B cell (primary cell): Measurements from ENCODE around the gene DDX27. TPM values are rescaled to one million over a fixed set of nuclear protein-coding genes. Genes with fewer than 3 reads are reported as not detected.
A peak's percentile ranks its signal among the peaks of the same experiment; 100 is the strongest.
"Not testable (repeated sequence)": the region's sequence is repeated elsewhere in the genome, so short reads cannot be mapped to it uniquely, and the experiment has no call there.

ENCODE experiments used
- ATAC-seq: fragments of 200-7000 bp; cut with Tn5 transposase; one replicate; pipeline ENCODE4 v1.10.0; 2021; ENCODE audit warnings: low read depth, mild to moderate bottlenecking, moderate number of reproducible peaks, moderate library complexity
- CTCF ChIA-PET: fragments of 350-600 bp; sonication (Branson Sonifier 250); formaldehyde crosslinking; loops from one replicate; lab custom pipeline; 2021; ENCODE audit warnings: antibody characterized with exemption, inconsistent platforms; lab: Charles Lee
- POLR2A ChIA-PET: fragments of 350-600 bp; sonication (Branson Sonifier 250); formaldehyde crosslinking; loops from one replicate; lab custom pipeline; 2021; ENCODE audit warnings: antibody characterized with exemption; lab: Charles Lee
- DNase-seq: peaks from one replicate; pipeline ENCODE4 v3.0.0; 2013
- H2AFZ ChIP-seq: 2 replicates; pipeline ENCODE4 v1.6.1; 2012; ENCODE audit warnings: mild to moderate bottlenecking, low read depth, low read length; ENCODE audit not compliant: insufficient read depth, poor library complexity, severe bottlenecking
- H3K27ac ChIP-seq, 2 donors: 1 replicate in 1 of 2; 2 replicates in 1 of 2; pipeline ENCODE4 v1.5.1; 2012 to 2013; ENCODE audit warnings: low read length in 2 of 2, mild to moderate bottlenecking in 2 of 2, moderate library complexity in 1 of 2
- H3K27me3 ChIP-seq, 4 experiments: fragments of 200-600 bp in 1 of 4; sonication (generic) in 1 of 4; replicated peaks in 1 of 4; 1 replicate in 2 of 4; 2 replicates in 2 of 4; pipeline versions ENCODE4 v1.6.1 to v1.7.0; 2013 to 2016; ENCODE audit warnings: low read length in 3 of 4, mild to moderate bottlenecking in 2 of 4, mixed read lengths in 1 of 4, moderate library complexity in 1 of 4; ENCODE audit not compliant: insufficient read depth in 4 of 4, control insufficient read depth in 3 of 4; ENCODE audit errors: control extremely low read depth in 1 of 4
- H3K36me3 ChIP-seq, 2 experiments: replicated peaks in 1 of 2; 1 replicate in 1 of 2; 2 replicates in 1 of 2; pipeline versions ENCODE4 v1.6.1 to v1.7.1; 2013; ENCODE audit warnings: low read length in 1 of 2; ENCODE audit not compliant: insufficient read depth in 2 of 2, control insufficient read depth in 1 of 2; ENCODE audit errors: control extremely low read depth in 1 of 2, extremely low read depth in 1 of 2
- H3K4me1 ChIP-seq, 2 donors: fragments of 200-600 bp in 1 of 2; sonication (generic) in 1 of 2; 1 replicate in 1 of 2; 2 replicates in 1 of 2; pipeline versions ENCODE4 v1.5.1 to v1.6.1; 2013 to 2017; ENCODE audit warnings: low read length in 2 of 2; ENCODE audit not compliant: control insufficient read depth in 2 of 2, insufficient read depth in 2 of 2
- H3K4me2 ChIP-seq: replicated peaks from 2 replicates; pipeline ENCODE3; 2012; ENCODE audit warnings: mild to moderate bottlenecking, low read depth, low read length; ENCODE audit not compliant: poor library complexity, severe bottlenecking
- H3K4me3 ChIP-seq, 5 experiments: fragments of 200-600 bp in 1 of 5; sonication (generic) in 1 of 5; 1 replicate in 3 of 5; 2 replicates in 2 of 5; pipeline versions ENCODE4 v1.5.1 to v1.7.0; 2011 to 2016; ENCODE audit warnings: low read length in 4 of 5, mild to moderate bottlenecking in 4 of 5, low read depth in 2 of 5, control low read depth in 1 of 5, moderate library complexity in 1 of 5; ENCODE audit not compliant: insufficient read depth in 1 of 5; ENCODE audit errors: control extremely low read depth in 1 of 5, extremely low read depth in 1 of 5
- H3K79me2 ChIP-seq: fragments of 200-600 bp; sonication (generic); one replicate; pipeline ENCODE4 v1.6.0; 2016; ENCODE audit warnings: low read length; ENCODE audit not compliant: control insufficient read depth, insufficient read depth
- H3K9ac ChIP-seq: fragments of 200-600 bp; sonication (generic); 2 replicates; pipeline ENCODE4 v1.6.1; 2017; ENCODE audit warnings: mild to moderate bottlenecking, low read length, moderate library complexity
- H3K9me3 ChIP-seq, 3 donors: one replicate each; pipeline versions ENCODE4 v1.6.1 to v1.7.1; 2013; ENCODE audit warnings: low read length in 2 of 3; ENCODE audit not compliant: control insufficient read depth in 2 of 3, insufficient read depth in 1 of 3; ENCODE audit errors: control extremely low read depth in 1 of 3
- H4K20me1 ChIP-seq: 2 replicates; pipeline ENCODE4 v1.6.0; 2012; ENCODE audit warnings: mild to moderate bottlenecking, low read length; ENCODE audit not compliant: insufficient read depth, control insufficient read depth, poor library complexity, severe bottlenecking
- H3K27ac Mint-ChIP-seq: one replicate; pipeline ENCODE4 v1.8.0; 2021; ENCODE audit warnings: mixed read lengths
- H3K27me3 Mint-ChIP-seq: one replicate; pipeline ENCODE4 v1.8.0; 2021; ENCODE audit warnings: mixed read lengths
- H3K4me1 Mint-ChIP-seq: one replicate; pipeline ENCODE4 v1.8.0; 2021; ENCODE audit warnings: mixed read lengths
- H3K4me3 Mint-ChIP-seq: one replicate; pipeline ENCODE4 v1.8.0; 2021; ENCODE audit warnings: mixed read lengths
- H3K9me3 Mint-ChIP-seq: one replicate; pipeline ENCODE4 v1.8.0; 2022; ENCODE audit warnings: mixed read lengths; ENCODE audit not compliant: insufficient read depth
- EZH2 ChIP-seq: IDR thresholded peaks from 2 replicates; pipeline ENCODE4 v1.6.1; 2012; ENCODE audit warnings: borderline replicate concordance, low read depth, mild to moderate bottlenecking, moderate library complexity, low read length; ENCODE audit not compliant: insufficient read depth, poor library complexity, severe bottlenecking
- WGBS: methylation state at CpG from one replicate; pipeline ENCODE4 v1.1.5; 2013; ENCODE audit warnings: missing lambda C conversion rate; ENCODE audit not compliant: insufficient coverage; 5-methylcytosine and 5-hydroxymethylcytosine counted together
- intact Hi-C: fragments of 100-400 bp; cut with micrococcal nuclease; formaldehyde crosslinking; loops from one replicate; pipeline ENCODE4 v1.10.0; 2022
- polyA plus RNA-seq: library from polyadenylated mRNA; depleted of rRNA; stranded (reverse); fragments of >200 nt; gene quantifications from 2 replicates; pipeline ENCODE4 v1.2.3, GENCODE V29; 2012
- total RNA-seq, 2 donors: library from RNA; stranded (reverse); fragments of 120-200 nt in 1 of 2; gene quantifications; 1 replicate in 1 of 2; 2 replicates in 1 of 2; pipeline versions ENCODE4 v1.2.3 to v1.2.4, GENCODE V29; 2013 to 2022
- TF ChIP-seq, protein P1 (sequence below): fragments of 200-600 bp; IDR thresholded peaks from one replicate; pipeline ENCODE4 v1.8.0; 2022; ENCODE audit warnings: antibody characterized with exemption, mild to moderate bottlenecking

DDX27 gene
- total and polyA plus RNA-seq, 2 donors (not counting 1 experiment from before 2014, with no cell fraction given), result 55.0 to 74.6 TPM

DNA sequence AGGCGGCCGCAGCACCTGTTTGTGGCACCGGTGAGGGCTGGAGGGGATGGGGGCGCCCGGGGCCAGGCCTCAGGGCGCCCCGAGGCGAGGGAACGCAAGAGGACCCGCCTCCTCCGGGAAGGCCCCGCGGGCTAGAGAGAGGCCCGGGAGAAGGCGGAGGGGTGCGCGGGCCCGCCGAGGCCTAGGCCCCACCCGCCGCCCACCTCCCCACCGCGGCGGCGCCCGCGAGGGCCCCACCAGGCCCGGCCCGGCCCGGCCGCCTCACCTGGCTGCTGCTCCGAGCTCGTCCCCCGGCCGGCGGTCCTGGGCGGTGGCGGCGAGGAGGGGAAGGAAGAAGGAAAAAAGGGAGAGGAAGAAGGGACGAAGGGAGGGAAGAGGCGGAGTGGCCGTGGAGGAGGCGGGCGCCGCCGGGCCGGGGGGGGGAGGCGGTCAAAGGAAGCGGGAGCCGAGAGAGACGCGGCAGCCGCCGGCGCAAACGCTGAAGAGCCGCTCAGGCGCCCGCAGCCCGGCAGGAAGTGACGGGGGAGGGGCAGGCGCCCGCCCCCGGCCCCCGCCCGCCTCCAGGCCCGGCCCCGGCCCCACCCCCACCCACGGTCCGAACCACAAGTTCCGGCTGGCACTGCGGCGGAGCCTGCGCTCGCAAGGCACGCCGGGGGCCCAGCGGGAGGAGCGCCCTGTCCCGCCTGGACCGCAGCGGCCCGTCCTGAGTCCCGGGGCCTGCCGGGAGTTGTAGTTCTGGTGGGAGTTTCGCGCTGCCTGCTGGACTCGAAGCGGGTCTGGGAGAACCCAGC lies 31.2 kb upstream of the DDX27 start, which contains the start of gene STAU1:
TSS of gene STAU1 (minus strand) at position 484 of the 791 bp plus-strand sequence. CDS start 22,133 bp downstream, outside the sequence.
- Mint-ChIP-seq H3K9me3 (no peaks in the 10 kb centered on the region), H3K27me3 (no peaks in the 10 kb centered on the region), H3K4me3 (peak within 1 kb of the TSS; percentile 90), H3K4me1 (peaks cover 34% of the 10 kb centered on the region), H3K27ac (peak within 1 kb of the TSS; percentile 94)
- H3K4me2 ChIP-seq, result peak within 1 kb of the TSS; percentile 88
- H3K27ac ChIP-seq, result peak within 1 kb of the TSS; percentile 79 to 84
- H3K4me1 ChIP-seq, result peaks cover 14 to 20% of the 10 kb centered on the region in 2 donors
- H3K9ac ChIP-seq, result peak within 1 kb of the TSS; percentile 66
- peaks cover 43% of the 10 kb centered on the region for H4K20me1 ChIP-seq
- TF ChIP-seq, protein P1, sequence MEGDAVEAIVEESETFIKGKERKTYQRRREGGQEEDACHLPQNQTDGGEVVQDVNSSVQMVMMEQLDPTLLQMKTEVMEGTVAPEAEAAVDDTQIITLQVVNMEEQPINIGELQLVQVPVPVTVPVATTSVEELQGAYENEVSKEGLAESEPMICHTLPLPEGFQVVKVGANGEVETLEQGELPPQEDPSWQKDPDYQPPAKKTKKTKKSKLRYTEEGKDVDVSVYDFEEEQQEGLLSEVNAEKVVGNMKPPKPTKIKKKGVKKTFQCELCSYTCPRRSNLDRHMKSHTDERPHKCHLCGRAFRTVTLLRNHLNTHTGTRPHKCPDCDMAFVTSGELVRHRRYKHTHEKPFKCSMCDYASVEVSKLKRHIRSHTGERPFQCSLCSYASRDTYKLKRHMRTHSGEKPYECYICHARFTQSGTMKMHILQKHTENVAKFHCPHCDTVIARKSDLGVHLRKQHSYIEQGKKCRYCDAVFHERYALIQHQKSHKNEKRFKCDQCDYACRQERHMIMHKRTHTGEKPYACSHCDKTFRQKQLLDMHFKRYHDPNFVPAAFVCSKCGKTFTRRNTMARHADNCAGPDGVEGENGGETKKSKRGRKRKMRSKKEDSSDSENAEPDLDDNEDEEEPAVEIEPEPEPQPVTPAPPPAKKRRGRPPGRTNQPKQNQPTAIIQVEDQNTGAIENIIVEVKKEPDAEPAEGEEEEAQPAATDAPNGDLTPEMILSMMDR, result no peak
- no peak for TF ChIP-seq EZH2
- intact Hi-C loops, result loop anchor here (1.0 to 10.0 kb wide), 5 partner anchors 31 to 1327 kb away; partner anchors contain the start of genes CSE1L, DDX27, PTPN1 and ZNFX1
- CTCF ChIA-PET, result interaction anchor here (0.7 to 3.8 kb wide), 4 partner anchors 29 to 141 kb away, joined by 3 to 22 read pairs (median 4); no protein-coding TSS in a partner anchor
- POLR2A ChIA-PET, result interaction anchor here (0.6 to 2.8 kb wide), 6 partner anchors 31 to 424 kb away, joined by 3 to 12 read pairs (median 4); partner anchors contain the start of genes DDX27 and ZNFX1
- H3K79me2 ChIP-seq, result peaks cover 45% of the 10 kb centered on the region
- no peaks in the 10 kb centered on the region for H3K27me3 ChIP-seq
- peak within 1 kb of the TSS; percentile 54 to 74 (median 67) for H3K4me3 ChIP-seq
- H2AFZ ChIP-seq, result peak within 1 kb of the TSS; percentile 81
- ATAC-seq, result peak; percentile 95
- H3K36me3 ChIP-seq, result peaks cover 0 to 3% of the 10 kb centered on the region in 2 experiments
- under 1% methylated on average over 68 of the region's 89 CpGs for WGBS
- no peaks in the 10 kb centered on the region for H3K9me3 ChIP-seq
- peak; percentile 96 for DNase-seq

DNA sequence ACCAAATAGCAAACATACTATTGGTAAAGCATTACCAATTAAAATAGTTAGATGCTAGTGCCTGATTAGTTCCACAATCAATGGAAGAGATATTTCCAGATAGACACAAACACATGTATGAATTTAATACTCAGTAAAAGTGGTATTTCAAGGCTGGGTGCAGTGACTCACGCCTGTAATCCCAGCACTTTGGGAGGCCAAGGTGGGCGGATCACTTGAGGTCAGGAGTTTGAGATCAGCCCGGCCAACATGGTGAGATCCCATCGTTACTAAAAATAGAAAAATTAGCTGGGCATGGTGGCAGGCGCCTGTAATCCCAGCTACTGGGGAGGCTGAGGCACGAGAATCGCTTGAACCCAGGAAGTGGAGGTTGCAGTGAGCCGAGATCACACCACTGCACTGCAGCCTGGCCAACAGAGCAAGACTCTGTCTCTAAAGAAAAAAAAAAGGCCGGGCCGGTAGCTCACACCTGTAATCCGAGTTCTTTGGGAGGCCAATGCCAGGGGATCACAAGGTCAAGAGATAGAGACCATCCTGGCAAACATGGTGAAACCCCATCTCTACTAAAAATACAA lies 26.2 kb upstream of the DDX27 start:
- H3K9me3 Mint-ChIP-seq, H3K27me3 ChIP-seq, H3K79me2 ChIP-seq, H3K4me3 Mint-ChIP-seq, intact Hi-C loops, H3K9me3 ChIP-seq, H3K4me2 ChIP-seq, CTCF ChIA-PET, DNase-seq, H3K27ac Mint-ChIP-seq, H3K4me3 ChIP-seq, POLR2A ChIA-PET, H2AFZ ChIP-seq, H3K27me3 Mint-ChIP-seq, ATAC-seq, H3K4me1 Mint-ChIP-seq, H3K9ac ChIP-seq, H3K4me1 ChIP-seq, H4K20me1 ChIP-seq, H3K27ac ChIP-seq, H3K36me3 ChIP-seq: not testable (repeated sequence)
- WGBS, result 80% methylated on average over 8 of the region's 11 CpGs
